Gastrocnemius medialis (tissue), 4 donors: ENCODE measurements around the gene BCL2L12. TPM values are rescaled to one million over a fixed set of nuclear protein-coding genes. Genes with fewer than 3 reads are reported as not detected.

ENCODE experiments used
- ATAC-seq, 2 donors: fragments of 150-250 bp; one replicate each; pipeline ENCODE4 v1.9.1; 2016
- DNase-seq, 2 donors: peaks; one replicate each; pipeline ENCODE4 v3.0.0-alpha.2; 2019
- H3K27ac ChIP-seq, 4 donors: fragments of 200-600 bp; sonication (generic); 1 replicate in 1 of 4; 2 replicates in 3 of 4; pipeline ENCODE4 v1.5.1; 2016 to 2018; ENCODE audit warnings: mild to moderate bottlenecking in 2 of 4, moderate library complexity in 1 of 4
- H3K27me3 ChIP-seq, 3 donors: fragments of 200-600 bp; sonication (generic) in 2 of 3; 1 replicate in 1 of 3; 2 replicates in 2 of 3; pipeline versions ENCODE4 v1.5.1 to v1.6.0; 2016 to 2019; ENCODE audit warnings: mild to moderate bottlenecking in 1 of 3, moderate library complexity in 1 of 3
- H3K36me3 ChIP-seq, 2 donors: fragments of 200-600 bp; sonication (generic) in 1 of 2; one replicate each; pipeline ENCODE4 v1.5.1; 2017 to 2018
- H3K4me1 ChIP-seq, 2 donors: fragments of 200-600 bp; sonication (generic) in 1 of 2; one replicate each; pipeline ENCODE4 v1.5.1; 2016 to 2017; ENCODE audit warnings: mild to moderate bottlenecking in 2 of 2
- H3K4me3 ChIP-seq, 4 donors: fragments of 200-600 bp; sonication (generic) in 3 of 4; 1 replicate in 1 of 4; 2 replicates in 3 of 4; pipeline ENCODE4 v1.5.1; 2016 to 2019; ENCODE audit warnings: mild to moderate bottlenecking in 2 of 4
- H3K9me3 ChIP-seq, 3 donors: fragments of 200-600 bp; sonication (generic) in 2 of 3; 1 replicate in 1 of 3; 2 replicates in 2 of 3; pipeline ENCODE4 v1.5.1; 2016 to 2019
- CTCF ChIP-seq, 5 experiments: fragments of 450-650 bp in 3 of 5; fragments of 200-600 bp in 2 of 5; sonication (generic) in 2 of 5; IDR thresholded peaks in 4 of 5; conservative IDR thresholded peaks in 1 of 5; 1 replicate in 4 of 5; 2 replicates in 1 of 5; pipeline ENCODE4 v1.5.1; 2016 to 2019; ENCODE audit warnings: antibody characterized with exemption in 5 of 5, mild to moderate bottlenecking in 3 of 5, moderate library complexity in 3 of 5
- POLR2A ChIP-seq, 2 donors: fragments of 450-650 bp; IDR thresholded peaks; one replicate each; pipeline ENCODE4 v1.6.1; 2017; ENCODE audit warnings: antibody characterized with exemption in 2 of 2, mild to moderate bottlenecking in 2 of 2, moderate library complexity in 2 of 2
- in situ Hi-C, 4 donors: fragments of 200-750 bp; cut with MboI; loops; one replicate each; pipeline versions ENCODE4 v1.15.0 to v1.8.0; 2017; ENCODE audit warnings: low sequenced_read_pairs in 4 of 4
- intact Hi-C: fragments of 100-400 bp; cut with DNase I; formaldehyde crosslinking; loops from one replicate; pipeline ENCODE4 v1.15.1; 2023; ENCODE audit warnings: low total_unique reads
- total RNA-seq, 4 donors: library from RNA; depleted of rRNA; stranded (reverse); fragments of >200 nt; gene quantifications; one replicate each; pipeline versions ENCODE4 v1.1.0 to v1.2.3, GENCODE V29; 2016

Gene BCL2L12
- total RNA-seq, 4 donors from 2014 or later: 10.7 to 12.9 (median 11.8) TPM

GRCh38 chr19:49652551-49653465 is 12.9 kb upstream of the BCL2L12 start:
- intact Hi-C loops: no loop called here
- DNase-seq (no peak), ATAC-seq (no peak)
- Histone ChIP-seq H3K27ac (no peak overlapping the region), H3K36me3 (peaks cover 0 to 84% of the 10 kb centered on the region in 2 donors), H3K4me3 (no peak overlapping the region), H3K4me1 (no peaks in the 10 kb centered on the region), H3K27me3 (no peaks in the 10 kb centered on the region), H3K9me3 (no peaks in the 10 kb centered on the region)
- in situ Hi-C loops: no loop called here
- no peak for TF ChIP-seq CTCF (IDR thresholded peaks at IDR 0.05 in 4 of 5, conservative IDR thresholded peaks at IDR 0.05 in 1 of 5)
- TF ChIP-seq POLR2A (IDR thresholded peaks at IDR 0.05): no peak

GRCh38 chr19:49653466-49653806 is 12.3 kb upstream of the BCL2L12 start:
- in situ Hi-C loops: no loop called here
- DNase-seq: no peak

GRCh38 chr19:49654581-49654980 is 11.2 kb upstream of the BCL2L12 start:
- TF ChIP-seq POLR2A (IDR thresholded peaks at IDR 0.05) (no peak), CTCF (IDR thresholded peaks at IDR 0.05 in 4 of 5, conservative IDR thresholded peaks at IDR 0.05 in 1 of 5) (no peak)
- DNase-seq: no peak
- peaks cover 0 to 86% of the 10 kb centered on the region in 2 donors for H3K36me3 ChIP-seq
- no peak for ATAC-seq
- in situ Hi-C loops: no loop called here
- H3K27ac ChIP-seq: no peak overlapping the region
- H3K9me3 ChIP-seq: no peaks in the 10 kb centered on the region
- intact Hi-C loops: no loop called here
- no peak overlapping the region for H3K4me3 ChIP-seq
- H3K4me1 ChIP-seq: no peaks in the 10 kb centered on the region
- H3K27me3 ChIP-seq: no peaks in the 10 kb centered on the region

More at GRCh38 chr19:49653466-49653806, 12.3 kb upstream of the BCL2L12 start:
- no peaks in the 10 kb centered on the region for H3K27me3 ChIP-seq
- no peak for ATAC-seq
- TF ChIP-seq POLR2A (IDR thresholded peaks at IDR 0.05): no peak
- TF ChIP-seq CTCF (IDR thresholded peaks at IDR 0.05 in 4 of 5, conservative IDR thresholded peaks at IDR 0.05 in 1 of 5): no peak
- H3K9me3 ChIP-seq: no peaks in the 10 kb centered on the region
- no peak overlapping the region for H3K4me3 ChIP-seq
- H3K36me3 ChIP-seq: peaks cover 0 to 86% of the 10 kb centered on the region in 2 donors
- H3K4me1 ChIP-seq: no peaks in the 10 kb centered on the region
- intact Hi-C loops: no loop called here
- no peak overlapping the region for H3K27ac ChIP-seq

GRCh38 chr19:49655570-49656455 is 9.9 kb upstream of the BCL2L12 start:
- ATAC-seq (no peak), DNase-seq (no peak)
- Histone ChIP-seq H3K36me3 (peaks cover 0 to 89% of the 10 kb centered on the region in 2 donors), H3K27me3 (no peaks in the 10 kb centered on the region), H3K4me3 (no peak overlapping the region), H3K27ac (no peak overlapping the region), H3K9me3 (no peaks in the 10 kb centered on the region), H3K4me1 (no peaks in the 10 kb centered on the region)
- in situ Hi-C loops: no loop called here
- TF ChIP-seq POLR2A (IDR thresholded peaks at IDR 0.05) (no peak), CTCF (IDR thresholded peaks at IDR 0.05 in 4 of 5, conservative IDR thresholded peaks at IDR 0.05 in 1 of 5) (no peak)
- intact Hi-C loops: no loop called here
